ENCODE measurements around the gene P4HTM. TPM values are rescaled to one million over a fixed set of nuclear protein-coding genes. Genes with fewer than 3 reads are reported as not detected.

The P4HTM gene
- total and polyA plus RNA-seq, 2 of the 8 experiments (the other 6 are each of a cell fraction or from before 2014, with no cell fraction given), result 19.1 to 25.4 TPM

DNA sequence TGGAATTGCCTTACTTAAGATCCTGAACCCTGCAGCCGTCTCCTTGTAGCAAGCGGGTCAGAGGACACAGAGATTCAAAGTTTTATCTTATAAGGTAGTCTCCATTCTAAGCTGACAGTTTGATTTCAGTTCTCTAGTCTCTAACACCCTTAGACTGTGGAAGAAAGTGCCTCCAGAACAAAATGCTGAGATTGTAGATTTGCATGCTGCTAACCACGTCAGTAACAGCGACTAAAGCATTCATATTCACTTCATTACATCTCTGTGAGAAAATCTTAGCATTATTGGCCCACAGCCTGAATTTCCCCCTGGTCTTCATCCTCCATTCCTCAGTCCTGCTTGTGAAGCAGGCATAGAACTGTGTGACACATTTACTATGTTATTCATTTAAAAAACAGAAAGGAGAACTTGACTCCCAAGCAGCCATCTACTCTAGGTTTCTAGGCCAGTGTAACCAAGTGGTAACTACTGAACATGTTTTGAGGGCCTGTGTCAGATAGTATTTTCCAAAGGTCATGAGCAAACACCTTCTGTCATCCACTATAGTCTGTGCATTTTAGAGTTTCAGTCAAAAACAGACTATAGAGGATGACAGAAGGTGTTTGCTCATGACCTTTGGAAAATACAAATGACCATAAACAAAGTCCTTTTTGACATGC is 44.0 kb upstream of the P4HTM start (continued):
- TF ChIP-seq, protein P1, sequence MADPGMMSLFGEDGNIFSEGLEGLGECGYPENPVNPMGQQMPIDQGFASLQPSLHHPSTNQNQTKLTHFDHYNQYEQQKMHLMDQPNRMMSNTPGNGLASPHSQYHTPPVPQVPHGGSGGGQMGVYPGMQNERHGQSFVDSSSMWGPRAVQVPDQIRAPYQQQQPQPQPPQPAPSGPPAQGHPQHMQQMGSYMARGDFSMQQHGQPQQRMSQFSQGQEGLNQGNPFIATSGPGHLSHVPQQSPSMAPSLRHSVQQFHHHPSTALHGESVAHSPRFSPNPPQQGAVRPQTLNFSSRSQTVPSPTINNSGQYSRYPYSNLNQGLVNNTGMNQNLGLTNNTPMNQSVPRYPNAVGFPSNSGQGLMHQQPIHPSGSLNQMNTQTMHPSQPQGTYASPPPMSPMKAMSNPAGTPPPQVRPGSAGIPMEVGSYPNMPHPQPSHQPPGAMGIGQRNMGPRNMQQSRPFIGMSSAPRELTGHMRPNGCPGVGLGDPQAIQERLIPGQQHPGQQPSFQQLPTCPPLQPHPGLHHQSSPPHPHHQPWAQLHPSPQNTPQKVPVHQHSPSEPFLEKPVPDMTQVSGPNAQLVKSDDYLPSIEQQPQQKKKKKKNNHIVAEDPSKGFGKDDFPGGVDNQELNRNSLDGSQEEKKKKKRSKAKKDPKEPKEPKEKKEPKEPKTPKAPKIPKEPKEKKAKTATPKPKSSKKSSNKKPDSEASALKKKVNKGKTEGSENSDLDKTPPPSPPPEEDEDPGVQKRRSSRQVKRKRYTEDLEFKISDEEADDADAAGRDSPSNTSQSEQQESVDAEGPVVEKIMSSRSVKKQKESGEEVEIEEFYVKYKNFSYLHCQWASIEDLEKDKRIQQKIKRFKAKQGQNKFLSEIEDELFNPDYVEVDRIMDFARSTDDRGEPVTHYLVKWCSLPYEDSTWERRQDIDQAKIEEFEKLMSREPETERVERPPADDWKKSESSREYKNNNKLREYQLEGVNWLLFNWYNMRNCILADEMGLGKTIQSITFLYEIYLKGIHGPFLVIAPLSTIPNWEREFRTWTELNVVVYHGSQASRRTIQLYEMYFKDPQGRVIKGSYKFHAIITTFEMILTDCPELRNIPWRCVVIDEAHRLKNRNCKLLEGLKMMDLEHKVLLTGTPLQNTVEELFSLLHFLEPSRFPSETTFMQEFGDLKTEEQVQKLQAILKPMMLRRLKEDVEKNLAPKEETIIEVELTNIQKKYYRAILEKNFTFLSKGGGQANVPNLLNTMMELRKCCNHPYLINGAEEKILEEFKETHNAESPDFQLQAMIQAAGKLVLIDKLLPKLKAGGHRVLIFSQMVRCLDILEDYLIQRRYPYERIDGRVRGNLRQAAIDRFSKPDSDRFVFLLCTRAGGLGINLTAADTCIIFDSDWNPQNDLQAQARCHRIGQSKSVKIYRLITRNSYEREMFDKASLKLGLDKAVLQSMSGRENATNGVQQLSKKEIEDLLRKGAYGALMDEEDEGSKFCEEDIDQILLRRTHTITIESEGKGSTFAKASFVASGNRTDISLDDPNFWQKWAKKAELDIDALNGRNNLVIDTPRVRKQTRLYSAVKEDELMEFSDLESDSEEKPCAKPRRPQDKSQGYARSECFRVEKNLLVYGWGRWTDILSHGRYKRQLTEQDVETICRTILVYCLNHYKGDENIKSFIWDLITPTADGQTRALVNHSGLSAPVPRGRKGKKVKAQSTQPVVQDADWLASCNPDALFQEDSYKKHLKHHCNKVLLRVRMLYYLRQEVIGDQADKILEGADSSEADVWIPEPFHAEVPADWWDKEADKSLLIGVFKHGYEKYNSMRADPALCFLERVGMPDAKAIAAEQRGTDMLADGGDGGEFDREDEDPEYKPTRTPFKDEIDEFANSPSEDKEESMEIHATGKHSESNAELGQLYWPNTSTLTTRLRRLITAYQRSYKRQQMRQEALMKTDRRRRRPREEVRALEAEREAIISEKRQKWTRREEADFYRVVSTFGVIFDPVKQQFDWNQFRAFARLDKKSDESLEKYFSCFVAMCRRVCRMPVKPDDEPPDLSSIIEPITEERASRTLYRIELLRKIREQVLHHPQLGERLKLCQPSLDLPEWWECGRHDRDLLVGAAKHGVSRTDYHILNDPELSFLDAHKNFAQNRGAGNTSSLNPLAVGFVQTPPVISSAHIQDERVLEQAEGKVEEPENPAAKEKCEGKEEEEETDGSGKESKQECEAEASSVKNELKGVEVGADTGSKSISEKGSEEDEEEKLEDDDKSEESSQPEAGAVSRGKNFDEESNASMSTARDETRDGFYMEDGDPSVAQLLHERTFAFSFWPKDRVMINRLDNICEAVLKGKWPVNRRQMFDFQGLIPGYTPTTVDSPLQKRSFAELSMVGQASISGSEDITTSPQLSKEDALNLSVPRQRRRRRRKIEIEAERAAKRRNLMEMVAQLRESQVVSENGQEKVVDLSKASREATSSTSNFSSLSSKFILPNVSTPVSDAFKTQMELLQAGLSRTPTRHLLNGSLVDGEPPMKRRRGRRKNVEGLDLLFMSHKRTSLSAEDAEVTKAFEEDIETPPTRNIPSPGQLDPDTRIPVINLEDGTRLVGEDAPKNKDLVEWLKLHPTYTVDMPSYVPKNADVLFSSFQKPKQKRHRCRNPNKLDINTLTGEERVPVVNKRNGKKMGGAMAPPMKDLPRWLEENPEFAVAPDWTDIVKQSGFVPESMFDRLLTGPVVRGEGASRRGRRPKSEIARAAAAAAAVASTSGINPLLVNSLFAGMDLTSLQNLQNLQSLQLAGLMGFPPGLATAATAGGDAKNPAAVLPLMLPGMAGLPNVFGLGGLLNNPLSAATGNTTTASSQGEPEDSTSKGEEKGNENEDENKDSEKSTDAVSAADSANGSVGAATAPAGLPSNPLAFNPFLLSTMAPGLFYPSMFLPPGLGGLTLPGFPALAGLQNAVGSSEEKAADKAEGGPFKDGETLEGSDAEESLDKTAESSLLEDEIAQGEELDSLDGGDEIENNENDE (IDR thresholded peaks at IDR 0.05; ENCODE audit: insufficient replicate concordance, low read length), result no peak
- no peak for TF ChIP-seq EZH2 (IDR thresholded peaks at IDR 0.05; ENCODE audit: low read depth, low read length, severe bottlenecking)

Measured in H1 (cell line).